GM06990 (cell line): ENCODE data around the gene PPA1.

ENCODE experiments used
- DNase-seq: peaks from one replicate; pipeline ENCODE4 v3.0.0-alpha.2; 2011; ENCODE audit not compliant: insufficient read length; ENCODE audit errors: extremely low read depth
- H3K27me3 ChIP-seq: replicated peaks from 2 replicates; pipeline ENCODE4 v1.6.0; 2011; ENCODE audit warnings: low read length; ENCODE audit not compliant: control insufficient read depth, insufficient read depth
- H3K36me3 ChIP-seq: 2 replicates; pipeline ENCODE4 v1.5.1; 2011; ENCODE audit warnings: low read length; ENCODE audit not compliant: control insufficient read depth, insufficient read depth
- H3K4me3 ChIP-seq: replicated peaks from 2 replicates; pipeline ENCODE4 v1.5.1; 2011; ENCODE audit warnings: low read depth, mild to moderate bottlenecking, control low read depth, low read length
- CTCF ChIP-seq: IDR thresholded peaks from 2 replicates; pipeline ENCODE4 v1.5.1; 2011; ENCODE audit warnings: low read length, control low read depth, mild to moderate bottlenecking, inconsistent platforms; ENCODE audit not compliant: insufficient read depth, poor library complexity, severe bottlenecking

PPA1 gene

GRCh38 chr10:70178139-70178725 is 55.0 kb downstream of the PPA1 start:
- Histone ChIP-seq H3K4me3 (no peak overlapping the region), H3K36me3 (no peaks in the 10 kb centered on the region), H3K27me3 (no peaks in the 10 kb centered on the region)
- no peak for DNase-seq
- TF ChIP-seq CTCF: no peak

GRCh38 chr10:70176441-70176840 is 56.8 kb downstream of the PPA1 start:
- DNase-seq: no peak
- TF ChIP-seq CTCF: no peak
- H3K27me3 ChIP-seq: no peaks in the 10 kb centered on the region
- no peaks in the 10 kb centered on the region for H3K36me3 ChIP-seq
- H3K4me3 ChIP-seq: no peak overlapping the region

- DNase-seq: no peak
- H3K36me3 ChIP-seq: no peaks in the 10 kb centered on the region
- no peaks in the 10 kb centered on the region for H3K27me3 ChIP-seq
- no peak overlapping the region for H3K4me3 ChIP-seq
- TF ChIP-seq CTCF: no peak
Observed at GRCh38 chr10:70175516-70175915, 57.7 kb downstream of the PPA1 start.

- TF ChIP-seq CTCF: no peak
- Histone ChIP-seq H3K27me3 (no peaks in the 10 kb centered on the region), H3K36me3 (no peaks in the 10 kb centered on the region), H3K4me3 (no peak overlapping the region)
- DNase-seq: peak; percentile 31
Observed at GRCh38 chr10:70174058-70174741, 59.0 kb downstream of the PPA1 start.

GRCh38 chr10:70169649-70170364 is 63.4 kb downstream of the PPA1 start:
- DNase-seq: no peak
- Histone ChIP-seq H3K4me3 (peak overlapping the region; percentile 98), H3K27me3 (no peaks in the 10 kb centered on the region), H3K36me3 (peaks cover 4% of the 10 kb centered on the region)
- no peak for TF ChIP-seq CTCF
